HCT116 (cell line): Measurements from ENCODE around the gene CNTD1. TPM values are rescaled to one million over a fixed set of nuclear protein-coding genes. Genes with fewer than 3 reads are reported as not detected.

ENCODE experiments used
- ATAC-seq: fragments of 200-7000 bp; cut with Tn5 transposase; 2 replicates; pipeline ENCODE4 v1.9.1; 2020; ENCODE audit warnings: mild to moderate bottlenecking, moderate library complexity
- BruUV-seq: library from RNA; stranded (reverse); fragments of 400-500 nt; replicated peaks from 2 replicates; lab custom pipeline; 2021; lab: Mats Ljungman, UMichigan
- CTCF ChIA-PET: fragments of 300-600 bp; sonication (Branson Sonifier 250); formaldehyde crosslinking; loops from one replicate; lab custom pipeline; 2021; ENCODE audit warnings: antibody characterized with exemption; lab: Charles Lee
- POLR2A ChIA-PET: fragments of 300-600, 350-600 bp; sonication (Branson Sonifier 250); formaldehyde crosslinking; loops from one replicate; lab custom pipeline; 2021; ENCODE audit warnings: antibody characterized with exemption; lab: Charles Lee
- RAD21 ChIA-PET, 2 experiments: fragments of 300-600 bp; sonication (Branson Sonifier 250); formaldehyde crosslinking; loops; one replicate each; lab custom pipeline; 2023; ENCODE audit warnings: low total read pairs in 2 of 2; ENCODE audit not compliant: uncharacterized antibody in 2 of 2, unreplicated experiment in 2 of 2, low non-redundant PET in 1 of 2; lab: Charles Lee
- DNase-seq: peaks from one replicate; pipeline ENCODE4 v3.0.0-alpha.2; 2010; ENCODE audit warnings: low read depth, low spot score
- H2AFZ ChIP-seq: fragments of 200-600 bp; shearing (Covaris generic), sonication (generic); 2 replicates; pipeline ENCODE4 v1.6.1; 2017; ENCODE audit warnings: low read depth, mixed run types, mixed read lengths, antibody characterized with exemption, low read length; ENCODE audit not compliant: poor library complexity, severe bottlenecking
- H3K27ac ChIP-seq: 2 replicates; pipeline ENCODE4 v1.5.1; 2012; ENCODE audit warnings: low read depth, low read length
- H3K27me3 ChIP-seq: fragments of 200-600 bp; sonication (generic); 2 replicates; pipeline ENCODE4 v1.6.1; 2016; ENCODE audit warnings: mixed run types, low read length, mixed read lengths; ENCODE audit not compliant: insufficient read depth
- H3K36me3 ChIP-seq, 2 experiments: fragments of 200-500 bp in 1 of 2; fragments of 200-600 bp in 1 of 2; sonication (Bioruptor generic) in 1 of 2; sonication (generic) in 1 of 2; 2 replicates each; pipeline versions ENCODE4 v1.5.1 to v1.6.1; 2014 to 2016; ENCODE audit warnings: low read length in 2 of 2, inconsistent platforms in 1 of 2, mixed read lengths in 1 of 2, mixed run types in 1 of 2; ENCODE audit not compliant: insufficient read depth in 2 of 2, control insufficient read depth in 1 of 2
- H3K4me1 ChIP-seq, 2 experiments: fragments of 200-600 bp in 1 of 2; sonication (generic) in 1 of 2; 2 replicates each; pipeline versions ENCODE4 v1.5.1 to v1.6.1; 2012 to 2017; ENCODE audit warnings: low read length in 2 of 2, inconsistent platforms in 1 of 2, mild to moderate bottlenecking in 1 of 2, mixed read lengths in 1 of 2, mixed run types in 1 of 2, moderate library complexity in 1 of 2; ENCODE audit not compliant: insufficient read depth in 2 of 2, control insufficient read depth in 1 of 2
- H3K4me2 ChIP-seq: fragments of 200-600 bp; sonication (generic); 2 replicates; pipeline ENCODE4 v1.6.1; 2017; ENCODE audit warnings: mixed run types, low read length, mixed read lengths
- H3K4me3 ChIP-seq, 2 experiments: fragments of 200-600 bp in 1 of 2; sonication (generic) in 1 of 2; replicated peaks in 1 of 2; 2 replicates each; pipeline ENCODE4 v1.5.1; 2011 to 2016; ENCODE audit warnings: low read length in 2 of 2, control low read depth in 1 of 2, low read depth in 1 of 2, mild to moderate bottlenecking in 1 of 2, mixed read lengths in 1 of 2, mixed run types in 1 of 2
- H3K79me2 ChIP-seq: fragments of 200-600 bp; sonication (generic); 2 replicates; pipeline ENCODE4 v1.6.1; 2017; ENCODE audit warnings: mild to moderate bottlenecking, mixed run types, low read length, moderate library complexity, mixed read lengths; ENCODE audit not compliant: insufficient read depth
- H3K9ac ChIP-seq: fragments of 200-600 bp; sonication (generic); 2 replicates; pipeline ENCODE4 v1.6.1; 2016; ENCODE audit warnings: low read length, mixed read lengths
- H3K9me2 ChIP-seq: fragments of 200-600 bp; sonication (generic), shearing (Covaris generic); 2 replicates; pipeline ENCODE4 v1.6.1; 2017; ENCODE audit warnings: mixed run types, mild to moderate bottlenecking, moderate library complexity; ENCODE audit not compliant: insufficient read depth
- H3K9me3 ChIP-seq, 2 experiments: fragments of 200-500 bp in 1 of 2; fragments of 200-600 bp in 1 of 2; sonication (Bioruptor generic) in 1 of 2; sonication (generic) in 1 of 2; 2 replicates each; pipeline ENCODE4 v1.6.1; 2014 to 2017; ENCODE audit warnings: low read length in 2 of 2, mixed read lengths in 2 of 2, inconsistent platforms in 1 of 2, low read depth in 1 of 2, mild to moderate bottlenecking in 1 of 2, mixed run types in 1 of 2, moderate library complexity in 1 of 2; ENCODE audit not compliant: control insufficient read depth in 1 of 2, insufficient read depth in 1 of 2
- H4K20me1 ChIP-seq: fragments of 200-600 bp; sonication (generic), shearing (Covaris generic); 2 replicates; pipeline ENCODE4 v1.6.1; 2017; ENCODE audit warnings: mixed run types, mild to moderate bottlenecking, moderate library complexity; ENCODE audit not compliant: insufficient read depth
- CTCF ChIP-seq, 3 experiments: fragments of 200-600 bp in 1 of 3; sonication (generic) in 1 of 3; IDR thresholded peaks in 2 of 3; conservative IDR thresholded peaks in 1 of 3; 2 replicates each; pipeline ENCODE4 v1.5.1; 2012 to 2017; ENCODE audit warnings: low read depth in 2 of 3, low read length in 2 of 3, antibody characterized with exemption in 1 of 3, borderline replicate concordance in 1 of 3, control low read depth in 1 of 3, mild to moderate bottlenecking in 1 of 3, mixed read lengths in 1 of 3, mixed run types in 1 of 3, moderate library complexity in 1 of 3; ENCODE audit not compliant: insufficient read depth in 1 of 3
- EZH2 ChIP-seq: fragments of 200-600 bp; sonication (generic); IDR thresholded peaks from 2 replicates; pipeline ENCODE4 v1.6.1; 2017; ENCODE audit warnings: antibody characterized with exemption, mixed run types
- FOSL1 ChIP-seq: IDR thresholded peaks from 2 replicates; pipeline ENCODE4 v1.6.1; 2012; ENCODE audit warnings: low read depth
- TCF7L2 ChIP-seq: IDR thresholded peaks from 2 replicates; pipeline ENCODE4 v1.7.0; 2011; ENCODE audit warnings: borderline replicate concordance, inconsistent platforms; ENCODE audit not compliant: insufficient read depth, insufficient read length; ENCODE audit errors: extremely low read depth
- intact Hi-C: fragments of 100-400 bp; cut with micrococcal nuclease; formaldehyde crosslinking; loops from 2 replicates; pipeline ENCODE4 v1.10.0; 2022
- total RNA-seq: library from RNA; stranded (reverse); gene quantifications from one replicate; pipeline ENCODE4 v1.2.1, GENCODE V29; 2021; ENCODE audit not compliant: unreplicated experiment
- TF ChIP-seq, protein P1 (sequence below): IDR thresholded peaks from 2 replicates; pipeline ENCODE4 v1.6.1; 2011; ENCODE audit warnings: mild to moderate bottlenecking, low read length, moderate library complexity; ENCODE audit not compliant: insufficient replicate concordance; ENCODE audit errors: extremely low read depth

Gene CNTD1
- total RNA-seq, 1 experiment from 2014 or later: not detected

GRCh38 chr17:42787266-42787665, 11.4 kb upstream of the CNTD1 start:
- RAD21 ChIA-PET: no interaction called here
- peaks cover 3 to 19% of the 10 kb centered on the region in 2 experiments; a peak in 3 of 4 replicates for H3K4me1 ChIP-seq
- no peaks in the 10 kb centered on the region for H3K36me3 ChIP-seq
- BruUV-seq: no TSS peak
- POLR2A ChIA-PET: interaction anchor here (0.5 kb wide), 1 partner anchor 434 kb away, joined by 6 read pairs; no protein-coding TSS in a partner anchor
- no peak overlapping the region for H3K27ac ChIP-seq
- no peak for TF ChIP-seq CTCF (IDR thresholded peaks at IDR 0.05 in 2 of 3, conservative IDR thresholded peaks at IDR 0.05 in 1 of 3; ENCODE audit: borderline replicate concordance in 1 of 3, insufficient read depth in 1 of 3, low read depth in 2 of 3, low read length in 2 of 3)
- no peak for TF ChIP-seq TCF7L2
- TF ChIP-seq, protein P1, sequence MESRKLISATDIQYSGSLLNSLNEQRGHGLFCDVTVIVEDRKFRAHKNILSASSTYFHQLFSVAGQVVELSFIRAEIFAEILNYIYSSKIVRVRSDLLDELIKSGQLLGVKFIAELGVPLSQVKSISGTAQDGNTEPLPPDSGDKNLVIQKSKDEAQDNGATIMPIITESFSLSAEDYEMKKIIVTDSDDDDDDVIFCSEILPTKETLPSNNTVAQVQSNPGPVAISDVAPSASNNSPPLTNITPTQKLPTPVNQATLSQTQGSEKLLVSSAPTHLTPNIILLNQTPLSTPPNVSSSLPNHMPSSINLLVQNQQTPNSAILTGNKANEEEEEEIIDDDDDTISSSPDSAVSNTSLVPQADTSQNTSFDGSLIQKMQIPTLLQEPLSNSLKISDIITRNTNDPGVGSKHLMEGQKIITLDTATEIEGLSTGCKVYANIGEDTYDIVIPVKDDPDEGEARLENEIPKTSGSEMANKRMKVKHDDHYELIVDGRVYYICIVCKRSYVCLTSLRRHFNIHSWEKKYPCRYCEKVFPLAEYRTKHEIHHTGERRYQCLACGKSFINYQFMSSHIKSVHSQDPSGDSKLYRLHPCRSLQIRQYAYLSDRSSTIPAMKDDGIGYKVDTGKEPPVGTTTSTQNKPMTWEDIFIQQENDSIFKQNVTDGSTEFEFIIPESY: no peak
- no peak for TF ChIP-seq EZH2
- no peak for TF ChIP-seq FOSL1
- no peaks in the 10 kb centered on the region for H4K20me1 ChIP-seq
- no peak for DNase-seq
- H3K4me2 ChIP-seq: no peak overlapping the region
- intact Hi-C loops: no loop called here
- H3K4me3 ChIP-seq: no peak overlapping the region
- CTCF ChIA-PET: interaction anchor here (1.2 kb wide), 1 partner anchor 24 kb away, joined by 3 read pairs; no protein-coding TSS in a partner anchor
- H3K9ac ChIP-seq: no peak overlapping the region
- no peaks in the 10 kb centered on the region for H3K79me2 ChIP-seq
- H3K9me2 ChIP-seq: no peaks in the 10 kb centered on the region
- H2AFZ ChIP-seq: no peak overlapping the region
- ATAC-seq: no peak
- H3K27me3 ChIP-seq: no peaks in the 10 kb centered on the region
- no peaks in the 10 kb centered on the region for H3K9me3 ChIP-seq
